Fibroblast of peridontal ligament (primary cell): Measurements from ENCODE around the gene TPRA1.

ENCODE experiments used
- DNase-seq: peaks from one replicate; pipeline ENCODE4 v3.0.0-alpha.2; 2010; ENCODE audit errors: extremely low read depth

TPRA1 gene

DNA sequence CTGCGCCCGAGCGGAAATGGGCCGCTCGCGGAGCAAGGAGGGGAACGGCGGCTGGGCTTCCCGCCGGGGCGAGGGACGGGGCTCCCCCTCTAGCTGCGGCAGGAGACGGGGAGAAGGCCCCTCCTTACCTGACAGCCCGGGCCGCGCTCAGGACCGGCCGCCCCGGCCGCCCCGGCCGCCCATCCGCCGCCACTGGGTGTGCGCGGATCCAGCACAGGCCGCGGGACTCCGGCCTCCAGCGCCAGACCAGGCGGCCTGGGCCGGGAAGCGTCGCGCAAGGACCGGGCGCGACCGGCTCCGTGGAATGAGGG lies 296 bp downstream of the TPRA1 start:
- DNase-seq, result no peak

DNA sequence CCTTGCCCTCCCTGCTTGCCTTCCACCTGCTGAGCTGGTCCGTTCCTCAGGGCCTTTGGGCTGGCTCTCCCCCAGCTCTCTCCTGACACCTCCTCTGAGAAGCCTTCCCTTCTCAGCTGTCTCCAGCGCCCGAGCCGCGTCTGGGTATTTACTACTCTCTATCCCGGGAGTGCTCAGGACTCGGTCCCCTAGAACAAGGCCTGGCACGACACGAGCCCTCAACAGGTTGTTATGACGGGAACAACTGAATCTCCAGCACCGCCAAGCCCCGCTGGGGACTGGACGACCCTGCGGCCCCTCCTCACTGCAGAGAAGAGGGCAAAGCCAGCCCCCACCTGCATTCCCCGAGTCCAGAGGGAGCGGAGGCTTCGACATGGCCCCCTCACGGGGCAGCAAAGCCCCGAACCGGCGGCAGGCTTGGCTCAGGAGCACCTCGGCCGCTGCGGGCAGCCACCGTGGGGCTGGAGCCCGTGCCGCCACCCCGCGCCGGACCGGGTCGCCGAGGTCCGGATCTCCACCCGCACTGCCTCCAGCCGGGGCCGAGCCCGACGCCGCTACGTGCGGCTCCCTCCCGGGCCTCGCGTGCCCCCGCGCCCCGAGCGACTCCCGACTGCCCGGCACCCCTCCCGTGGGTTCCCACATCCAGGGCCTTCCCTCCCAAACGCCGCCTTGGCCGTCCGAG lies 792 bp downstream of the TPRA1 start:
- DNase-seq, result no peak

DNA sequence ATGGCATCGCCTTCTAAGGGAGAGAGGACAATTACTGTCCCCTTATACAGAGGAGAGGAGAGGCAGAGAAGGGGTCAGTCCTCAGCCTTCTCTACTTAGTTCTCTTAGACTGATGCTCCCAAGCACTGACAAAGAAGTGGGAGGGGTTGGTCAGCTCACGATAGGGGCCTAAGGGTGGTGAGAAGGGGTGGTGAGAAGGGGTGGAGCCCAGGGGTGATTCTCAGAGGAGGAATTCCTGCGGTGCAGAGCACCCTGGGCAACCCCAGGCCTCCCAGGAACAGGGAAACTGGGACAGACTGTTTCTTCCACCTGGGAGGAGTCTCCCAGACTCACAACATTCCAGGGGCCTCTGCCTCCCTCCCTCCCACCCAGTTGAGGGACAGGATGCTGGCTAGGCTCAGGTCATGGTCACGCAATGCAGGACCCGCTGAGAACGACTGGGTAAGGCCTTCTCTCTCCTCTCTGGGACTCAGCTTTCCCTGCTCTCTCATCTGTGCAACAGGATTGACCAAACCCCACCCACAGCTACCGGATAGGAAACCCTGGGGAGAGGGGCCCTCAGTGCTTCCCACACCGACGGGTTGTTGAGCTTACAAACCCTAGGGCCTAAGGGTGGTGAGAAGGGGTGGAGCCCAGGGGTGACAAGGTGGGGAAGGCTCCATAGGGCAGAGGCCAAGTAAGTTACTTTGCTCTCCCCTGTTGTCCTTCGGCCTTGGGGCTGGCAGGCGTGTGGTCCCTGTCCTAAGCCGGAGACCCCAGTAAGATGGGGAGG lies 1.5 kb downstream of the TPRA1 start:
- peak; percentile 29 for DNase-seq

GRCh38 chr3:127587876-127588275 lies 2.7 kb downstream of the TPRA1 start:
- no peak for DNase-seq

GRCh38 chr3:127585813-127586413 lies 4.6 kb downstream of the TPRA1 start:
- no peak for DNase-seq

DNA sequence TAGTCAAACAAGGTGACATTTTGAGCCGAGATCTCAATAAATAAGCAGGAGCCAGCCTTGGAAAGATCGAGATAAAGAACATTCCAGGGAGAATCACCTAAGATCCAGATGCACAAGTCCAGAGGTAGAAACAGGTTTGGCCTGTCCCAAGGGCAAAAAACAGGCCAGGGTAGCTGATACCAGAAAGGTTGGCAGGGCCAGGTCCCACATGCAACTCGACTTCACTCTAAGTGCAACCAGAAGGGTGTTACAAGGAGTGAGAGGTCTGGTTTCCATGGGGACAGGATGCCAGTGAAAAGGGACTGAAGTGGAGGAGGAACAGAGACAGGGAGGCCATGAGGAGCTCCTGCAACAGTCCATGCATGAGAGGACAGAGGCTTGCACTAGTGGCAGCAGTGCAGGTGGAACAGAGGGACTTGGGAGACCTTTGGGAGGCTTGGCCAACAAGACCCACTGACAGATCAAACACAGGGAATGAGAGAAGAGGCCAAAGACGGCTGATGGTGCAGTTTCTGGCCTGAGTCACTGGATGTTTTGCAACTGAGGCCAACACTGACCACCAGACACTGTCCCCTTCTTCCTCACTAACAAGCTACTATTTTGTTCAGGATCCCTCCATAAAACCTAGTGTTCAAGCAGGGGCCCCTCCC lies 5.2 kb downstream of the TPRA1 start:
- no peak for DNase-seq

- DNase-seq, result no peak
These were observed 5.8 kb downstream of the TPRA1 start for GRCh38 chr3:127584734-127585133.

DNA sequence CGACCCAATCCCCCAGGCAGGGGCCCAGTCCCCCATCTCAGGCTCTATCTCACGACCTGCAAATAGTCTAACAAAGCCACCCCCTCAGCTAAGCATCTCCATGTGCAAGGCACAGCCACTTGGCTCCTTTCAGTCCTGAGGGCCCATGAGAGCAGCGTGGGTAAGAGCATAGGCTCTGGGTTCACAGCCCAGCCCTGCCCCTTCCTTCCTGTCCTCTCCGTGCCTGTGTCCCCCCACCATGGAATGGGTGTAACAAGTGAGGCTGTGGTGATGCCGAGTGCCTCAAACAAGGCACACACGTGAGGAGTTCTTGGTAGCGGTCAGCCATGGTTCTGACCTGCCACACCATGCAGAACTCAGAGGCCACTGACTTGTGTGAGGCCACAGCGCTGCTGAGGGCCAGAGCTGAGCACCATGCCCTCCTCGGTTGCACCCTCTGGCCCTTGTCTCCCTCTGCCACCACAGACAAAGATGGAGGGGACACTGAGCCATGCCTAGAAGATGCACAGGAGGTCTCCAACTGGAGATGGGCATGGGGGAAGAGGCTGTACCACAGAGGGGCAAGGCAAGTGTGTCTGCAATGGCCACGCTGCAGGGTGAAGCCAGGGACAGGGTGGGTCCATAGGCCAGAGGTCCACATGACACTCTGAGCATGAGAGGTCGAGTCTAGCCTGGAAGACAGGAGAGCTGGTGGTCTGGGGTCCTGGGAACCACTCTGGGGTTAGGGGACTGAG lies 10.0 kb downstream of the TPRA1 start:
- no peak for DNase-seq

GRCh38 chr3:127578802-127579201 lies 11.7 kb downstream of the TPRA1 start:
- no peak for DNase-seq

GRCh38 chr3:127578168-127578567 lies 12.4 kb downstream of the TPRA1 start:
- DNase-seq, result no peak

GRCh38 chr3:127577448-127577847 lies 13.1 kb downstream of the TPRA1 start:
- DNase-seq, result no peak

- DNase-seq, result peak; percentile 93
These were observed 15.4 kb downstream of the TPRA1 start for GRCh38 chr3:127574880-127575878.

DNA sequence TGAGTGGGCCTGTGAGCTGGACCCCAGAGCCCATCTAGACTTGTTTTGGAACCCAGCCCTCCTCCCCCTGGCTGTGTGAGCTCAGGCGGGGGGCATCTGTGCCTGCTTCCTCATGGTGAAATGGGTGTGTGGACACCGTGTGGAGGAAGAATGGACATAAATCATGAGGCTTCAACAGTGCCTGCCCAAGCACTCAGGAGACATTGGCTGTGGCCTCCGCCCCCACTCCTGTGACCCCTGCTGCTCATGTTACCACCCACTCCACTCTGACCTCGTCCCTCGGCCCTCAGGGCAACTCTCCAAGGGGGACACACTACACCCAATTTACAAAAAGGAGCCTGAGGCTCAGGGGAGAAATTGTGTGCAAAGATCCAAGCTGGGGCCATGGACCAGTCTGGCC lies 16.6 kb downstream of the TPRA1 start:
- DNase-seq, result no peak

GRCh38 chr3:127573401-127573800 lies 17.1 kb downstream of the TPRA1 start:
- DNase-seq, result no peak

DNA sequence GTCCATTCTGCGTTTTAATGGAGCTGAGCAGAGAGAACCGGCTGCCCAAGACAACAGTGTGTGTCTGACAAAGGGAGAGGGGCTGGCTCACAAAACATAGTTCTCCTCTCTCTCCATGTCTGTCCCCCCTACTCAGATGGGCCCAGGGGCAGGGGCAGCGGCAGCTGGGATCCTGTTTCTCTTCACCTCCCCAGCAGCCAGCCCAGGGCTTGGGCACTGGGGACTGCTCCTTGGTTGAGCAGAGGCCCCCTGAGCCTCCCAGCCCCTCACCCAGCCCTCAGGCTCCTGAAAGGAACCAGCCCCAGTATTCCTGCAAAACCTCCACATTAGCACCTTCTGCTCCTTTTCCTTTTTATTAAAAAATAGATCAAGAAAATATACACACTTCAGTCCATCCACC lies 17.8 kb downstream of the TPRA1 start:
- DNase-seq, result no peak

- DNase-seq, result no peak
These were observed 18.3 kb downstream of the TPRA1 start for GRCh38 chr3:127572186-127572585.

DNA sequence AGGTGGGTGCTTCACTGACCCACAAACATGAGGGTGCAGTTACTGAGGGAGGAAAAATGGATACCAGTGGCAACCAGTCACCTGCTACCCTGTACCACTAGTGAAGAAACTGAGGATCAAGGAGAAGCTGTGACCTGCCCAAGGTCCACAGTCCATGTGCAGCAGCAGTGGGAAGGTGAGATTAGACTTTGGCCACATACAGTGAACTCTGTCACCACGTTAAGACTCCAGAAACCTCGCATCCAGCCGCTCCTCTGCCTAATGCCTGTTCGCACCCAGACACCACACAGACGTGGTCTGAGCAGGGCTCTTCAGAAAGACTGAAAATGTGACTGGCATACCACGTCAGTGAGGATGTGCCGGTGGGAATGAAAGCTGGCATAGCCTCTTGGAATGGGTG lies 20.0 kb downstream of the TPRA1 start:
- DNase-seq, result no peak

DNA sequence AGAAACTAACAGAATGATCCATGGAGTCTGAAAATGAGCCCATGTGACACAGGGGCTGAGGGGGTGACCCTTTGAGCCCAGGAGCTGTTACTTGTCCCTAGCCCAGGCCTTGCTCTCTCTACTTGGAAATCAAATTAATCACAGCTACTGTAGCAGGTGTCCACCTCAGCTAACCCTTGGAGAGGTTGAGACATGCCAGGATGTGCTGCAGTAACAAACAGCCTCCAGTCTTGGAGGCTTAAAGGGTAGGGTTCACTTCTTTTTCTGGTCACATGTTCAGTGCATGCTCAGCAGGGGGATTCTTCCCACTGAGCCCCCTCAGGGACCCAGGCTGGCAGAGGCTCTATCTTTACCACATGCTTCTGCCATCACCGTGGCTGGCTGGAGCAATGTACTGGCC lies 21.4 kb downstream of the TPRA1 start:
- no peak for DNase-seq

GRCh38 chr3:127568586-127568985 lies 21.9 kb downstream of the TPRA1 start:
- no peak for DNase-seq

DNA sequence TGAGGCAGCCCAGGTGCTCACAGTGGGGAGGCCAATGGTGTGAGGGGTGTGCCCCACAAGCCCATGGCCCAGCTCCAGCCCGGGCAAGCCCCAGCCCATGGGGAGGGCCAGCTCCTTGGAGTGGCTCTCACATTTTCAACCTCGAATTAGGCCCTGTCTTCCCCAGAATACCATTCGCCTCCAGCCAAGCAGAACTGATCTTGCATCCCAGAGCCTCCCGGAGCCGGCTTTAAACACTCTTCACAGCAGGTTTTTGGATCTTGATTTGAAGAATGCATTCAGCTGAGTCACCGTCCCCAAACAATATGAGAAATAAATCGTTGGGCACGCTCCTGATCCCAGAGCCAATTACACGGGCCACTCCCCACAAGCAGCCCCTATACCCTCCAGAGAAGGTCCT lies 23.7 kb downstream of the TPRA1 start:
- DNase-seq, result no peak

DNA sequence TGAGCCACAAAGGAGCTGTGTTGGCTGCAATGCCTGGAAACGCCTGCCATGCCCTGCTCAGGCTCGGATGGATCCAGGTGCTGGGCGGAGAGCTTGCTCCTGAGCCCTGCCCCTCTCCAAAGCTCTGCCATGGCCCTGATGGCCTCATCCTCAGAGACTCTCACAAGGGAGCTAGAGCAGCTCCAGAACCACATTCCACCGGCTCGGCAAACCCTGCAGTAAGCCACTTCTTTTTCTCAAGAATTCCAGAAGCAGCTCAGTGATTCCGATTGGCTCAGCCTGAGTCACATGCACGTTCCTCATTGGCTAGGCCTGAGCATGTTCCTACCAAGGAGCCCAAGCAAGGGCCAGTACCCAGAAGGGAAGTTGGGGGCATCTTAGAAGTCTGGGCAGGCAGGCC lies 24.8 kb downstream of the TPRA1 start:
- DNase-seq, result no peak
